ENCODE measurements around the gene ACSL6.

The ACSL6 gene

DNA sequence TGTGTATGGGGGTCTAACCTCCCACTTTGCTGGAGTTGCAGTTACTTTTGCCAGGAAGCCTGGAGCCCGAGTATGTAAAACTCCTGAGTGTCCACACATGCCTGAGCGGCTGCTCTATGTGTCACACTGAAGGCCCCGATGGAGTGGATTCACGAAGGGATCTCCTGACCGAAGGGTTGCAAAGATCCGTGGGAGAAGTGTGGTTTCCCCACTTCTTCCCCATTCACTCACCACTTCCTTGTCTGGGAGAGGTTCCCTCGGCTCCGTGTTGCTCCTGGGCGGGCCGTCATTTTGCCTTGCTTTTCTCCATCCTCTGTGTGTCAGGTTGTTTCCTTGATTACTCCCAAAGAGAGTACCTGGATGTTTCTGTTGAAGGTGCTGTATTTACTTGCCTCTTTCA, 32.7 kb upstream of the ACSL6 start:
- FAIRE-seq = no peak

DNA sequence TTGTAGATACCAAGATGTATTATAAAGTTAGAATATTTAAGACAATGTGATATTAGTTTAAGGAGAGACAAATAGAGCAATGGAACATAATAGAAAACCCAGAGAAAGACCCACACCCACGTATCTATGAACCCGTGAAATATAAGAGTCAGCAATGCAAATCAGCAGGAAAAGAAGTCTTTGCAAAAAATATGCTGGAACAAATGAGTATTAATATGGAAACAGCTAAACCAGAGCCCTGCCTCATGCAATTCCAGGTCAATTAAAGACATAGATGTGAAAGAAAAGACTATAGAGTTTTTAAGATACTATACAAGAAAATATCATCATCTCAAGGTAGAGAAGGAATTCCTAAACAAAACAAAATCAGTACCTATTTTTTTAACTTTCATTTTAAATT, 25.9 kb upstream of the ACSL6 start:
- FAIRE-seq = no peak

DNA sequence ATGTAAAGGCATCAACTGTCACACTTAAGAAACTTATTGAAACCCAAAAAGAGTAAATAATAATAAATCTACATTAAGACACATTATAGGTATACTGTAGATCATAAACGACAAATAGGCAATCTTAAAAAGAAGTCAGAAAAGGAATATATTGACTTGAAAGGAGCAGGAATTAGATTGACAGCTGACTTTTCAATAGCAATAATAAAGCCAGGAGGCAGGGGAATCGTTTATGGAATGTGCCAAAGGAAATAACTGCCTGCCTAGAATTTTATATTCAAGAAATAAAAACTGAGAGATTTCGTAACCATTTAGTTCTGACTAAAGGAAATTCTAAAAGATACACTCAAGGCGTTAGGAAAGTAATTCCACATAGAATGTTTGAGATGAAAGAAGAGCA, 21.7 kb upstream of the ACSL6 start:
- no peak for FAIRE-seq

DNA sequence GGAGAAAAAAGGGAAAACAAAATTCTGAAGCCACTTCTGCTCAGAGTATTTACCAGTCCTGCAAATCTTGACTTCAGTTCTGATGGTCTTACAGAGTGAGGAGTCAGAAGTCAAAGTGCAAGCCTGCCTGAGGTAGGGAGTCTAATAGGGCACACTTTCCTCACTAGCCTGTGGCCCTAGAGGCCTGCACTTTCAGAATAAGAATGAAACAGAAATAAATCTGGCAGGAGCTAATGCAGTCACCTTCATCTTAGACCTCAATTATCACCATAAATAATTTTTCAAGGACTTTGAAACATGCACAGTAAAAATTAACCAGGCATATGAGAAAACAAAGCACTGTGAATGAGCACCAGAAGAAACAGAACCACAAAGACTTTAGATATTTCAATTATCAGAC, 20.7 kb upstream of the ACSL6 start:
- no peak for FAIRE-seq

DNA sequence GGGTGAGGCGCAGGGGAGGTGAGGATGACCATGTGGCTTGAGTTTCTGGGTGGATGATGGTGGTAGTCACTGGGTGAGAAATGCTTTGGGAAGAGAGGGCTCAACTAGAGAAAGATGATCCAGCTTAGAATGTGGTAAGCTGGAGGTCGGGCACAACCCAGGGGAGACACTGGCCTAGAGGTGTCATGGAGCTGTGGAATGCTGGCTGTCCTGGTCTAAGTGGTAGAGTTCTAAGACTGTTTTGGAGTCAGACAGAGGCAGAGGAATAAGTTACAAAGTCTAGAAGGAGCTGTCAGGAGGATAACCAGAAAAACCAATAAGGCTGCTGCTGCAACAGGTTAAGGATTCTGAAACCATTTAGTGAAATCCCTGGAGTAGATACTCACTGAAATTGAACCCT, 19.2 kb upstream of the ACSL6 start:
- no peak for FAIRE-seq

DNA sequence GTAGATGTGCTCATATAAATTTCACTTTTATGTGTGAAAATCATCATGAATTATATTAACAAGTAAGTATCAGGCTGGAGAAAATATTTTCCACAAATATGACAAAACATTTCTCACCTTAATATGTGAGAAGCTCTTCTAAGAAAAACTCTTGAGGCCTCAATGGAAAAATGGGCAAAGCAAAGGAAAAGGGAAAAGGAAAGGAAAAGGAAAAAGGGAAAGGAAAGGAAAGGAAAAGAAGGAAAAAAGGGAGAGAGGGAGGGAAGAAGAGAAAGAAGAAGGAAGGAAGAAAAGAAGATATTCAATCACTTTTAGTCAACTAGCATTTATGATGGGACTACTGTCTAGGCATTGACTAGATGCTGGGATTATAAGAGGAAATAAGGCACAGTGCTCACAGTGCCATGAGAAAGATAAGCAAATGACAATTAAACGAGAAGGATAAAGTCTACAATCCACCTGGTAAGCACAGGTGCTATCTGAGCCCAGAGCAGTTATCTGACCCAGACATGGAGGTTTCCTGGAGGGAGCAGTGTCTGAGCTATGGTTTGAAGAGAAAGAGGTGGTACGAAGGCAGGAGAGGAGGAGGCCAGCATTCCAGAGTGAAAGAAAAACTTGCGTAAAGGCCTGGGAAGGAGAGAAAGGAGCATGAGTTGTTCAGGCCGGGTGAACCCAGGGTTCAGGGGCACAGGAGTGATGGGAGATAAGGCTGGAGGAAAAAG, 18.3 kb upstream of the ACSL6 start:
- FAIRE-seq = no peak

DNA sequence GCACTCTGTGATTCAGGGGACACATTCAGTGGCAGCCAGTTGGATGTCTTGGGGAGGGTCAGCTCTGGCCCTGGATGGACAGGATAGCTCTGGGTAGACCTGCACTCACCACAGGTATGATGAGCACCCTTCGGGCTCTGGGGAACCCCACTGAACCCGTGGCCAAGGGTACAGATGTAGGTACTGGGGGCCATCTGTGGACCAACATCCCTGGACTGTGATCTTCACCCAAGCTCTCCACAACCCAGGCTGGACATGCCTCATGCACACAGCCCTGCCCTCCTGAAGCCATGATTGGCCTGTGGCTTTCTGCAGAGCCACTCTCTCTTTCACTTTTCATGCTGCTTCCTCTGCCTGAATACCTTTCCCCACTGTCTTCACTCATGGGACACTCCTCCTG, 15.6 kb upstream of the ACSL6 start:
- no peak for FAIRE-seq

DNA sequence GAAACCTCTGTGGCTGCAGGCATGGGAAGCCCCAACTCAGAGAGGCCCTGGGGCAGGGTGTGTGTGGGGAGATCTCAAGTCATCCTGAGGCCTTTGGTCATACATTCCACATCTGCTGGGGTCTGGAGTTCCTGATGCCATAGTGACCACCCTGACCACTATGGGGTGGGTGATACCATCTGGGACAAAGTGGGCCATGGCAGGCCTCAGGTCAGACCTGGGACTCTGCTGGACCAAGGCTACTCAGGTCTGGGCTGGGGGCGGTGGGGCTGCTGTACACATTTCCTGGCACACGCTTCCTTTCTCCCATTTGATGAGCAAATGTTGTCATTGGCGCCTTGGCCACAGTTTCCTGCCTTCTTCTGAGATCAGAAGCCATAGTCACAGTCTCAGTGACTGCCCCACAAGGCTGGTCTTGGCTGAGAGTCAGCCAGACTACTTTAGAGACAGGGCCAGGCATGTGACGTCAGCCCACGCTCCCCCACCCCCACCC, 15.1 kb upstream of the ACSL6 start:
- no peak for FAIRE-seq

DNA sequence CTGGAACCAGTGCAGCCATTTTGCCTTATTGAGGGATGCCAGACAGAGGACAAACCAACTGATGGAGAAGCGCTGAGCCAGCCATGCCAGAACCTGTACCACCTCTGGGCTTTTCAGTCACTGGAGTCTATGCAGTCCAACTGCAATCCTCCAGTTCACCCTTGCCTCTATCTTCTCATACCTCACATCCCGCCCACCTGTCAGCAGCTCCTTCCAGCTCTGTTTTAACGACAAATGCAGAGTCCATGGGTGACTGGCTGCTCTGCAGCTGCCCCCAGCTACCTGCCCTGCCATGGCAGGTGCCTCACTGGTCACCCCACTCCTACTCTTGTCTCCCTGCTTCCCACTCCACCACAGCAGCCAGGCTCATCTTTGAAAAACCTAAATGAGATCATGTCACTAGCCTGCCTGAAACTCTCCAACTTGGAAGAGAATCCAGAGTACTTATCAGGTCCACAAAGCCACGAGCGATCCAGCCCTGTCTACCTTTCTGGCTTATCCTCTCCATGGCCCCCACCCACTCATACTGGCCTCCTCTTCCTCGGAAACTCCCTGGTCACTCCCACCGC, 14.0 kb upstream of the ACSL6 start:
- no peak for FAIRE-seq

DNA sequence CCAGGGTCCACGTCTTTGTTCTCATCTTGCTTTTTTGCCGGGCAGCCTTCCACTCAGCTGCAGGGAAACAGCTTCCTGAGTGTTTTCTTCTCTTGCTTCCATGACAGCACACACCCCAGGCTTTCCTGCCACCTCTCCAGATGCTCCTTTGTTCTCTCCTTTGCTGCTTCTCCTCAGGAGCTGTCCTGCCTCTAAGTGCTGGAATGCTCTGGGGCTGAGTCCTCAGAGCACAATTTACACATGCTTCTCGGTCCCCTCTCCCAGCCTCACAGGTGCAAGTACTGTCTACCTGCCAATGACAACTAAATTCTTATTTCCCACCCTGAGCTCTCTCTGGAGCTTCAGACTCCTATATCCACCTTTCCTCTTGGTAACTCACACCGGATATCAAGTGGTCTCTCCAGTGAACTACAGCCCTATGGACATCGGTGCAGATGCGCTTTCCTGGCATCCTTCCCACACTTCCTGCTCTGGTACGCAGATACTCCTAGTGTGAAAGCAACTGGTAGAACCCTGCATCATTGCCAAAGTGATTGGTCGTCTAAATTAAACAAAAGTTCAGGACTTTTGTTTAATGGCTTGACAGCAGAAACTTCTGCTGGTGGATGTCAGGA, 13.4 kb upstream of the ACSL6 start:
- no peak for FAIRE-seq

DNA sequence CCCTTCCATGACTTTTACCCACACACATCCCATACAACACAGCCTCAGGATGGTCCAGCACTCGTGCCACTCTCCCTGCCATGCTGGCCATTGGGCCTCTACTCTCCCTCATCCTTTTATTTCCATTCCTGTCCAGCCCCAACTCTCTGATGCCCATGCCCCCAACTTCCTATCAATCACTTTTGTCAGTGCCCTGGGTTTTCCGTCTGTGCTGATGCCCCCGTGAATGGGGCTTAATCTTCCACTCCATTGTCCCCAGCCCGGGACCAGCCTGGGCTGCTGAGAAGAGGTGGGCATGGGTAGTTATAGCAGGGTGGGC, 12.6 kb upstream of the ACSL6 start:
- FAIRE-seq = no peak

DNA sequence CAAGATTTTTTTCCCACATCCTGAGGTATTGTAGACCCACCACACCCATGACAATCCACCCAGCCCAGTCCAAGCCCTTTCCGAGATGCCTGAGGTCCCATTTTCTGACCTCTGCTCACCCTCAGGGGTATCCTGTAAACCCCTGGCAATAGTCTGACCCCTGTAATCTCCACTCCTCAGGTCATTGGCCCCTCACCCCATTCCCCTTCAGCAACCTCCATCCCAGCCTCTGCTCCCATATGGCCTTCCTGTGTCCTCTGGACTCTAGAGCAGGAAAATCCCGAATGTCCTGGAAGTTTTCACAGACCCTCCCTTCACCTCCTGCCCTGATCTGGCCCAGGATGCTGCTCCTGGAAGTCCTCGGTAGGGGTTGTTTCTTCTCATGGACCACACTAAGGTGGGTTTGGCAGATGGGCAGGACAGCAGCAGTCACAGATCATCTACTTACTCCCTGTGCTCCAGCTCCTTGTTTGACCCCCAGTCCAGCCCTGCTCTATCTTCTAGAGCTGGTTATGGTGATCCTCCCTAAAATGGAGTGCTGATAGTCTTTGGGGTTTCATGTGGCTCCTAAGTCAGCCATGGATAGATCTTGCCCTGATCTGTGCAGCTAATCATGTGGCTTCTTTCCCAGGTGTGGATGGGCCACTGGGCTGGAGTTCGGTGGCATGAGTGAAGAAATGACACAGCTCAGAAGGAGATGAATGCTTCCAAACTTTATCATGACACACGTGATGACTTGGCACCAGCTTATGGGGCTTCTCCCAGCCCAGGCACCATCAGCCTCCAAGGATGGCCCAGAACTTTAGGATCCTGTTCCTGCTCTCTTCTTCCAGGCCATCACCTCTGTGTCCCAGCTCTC, 12.0 kb upstream of the ACSL6 start:
- no peak for FAIRE-seq

DNA sequence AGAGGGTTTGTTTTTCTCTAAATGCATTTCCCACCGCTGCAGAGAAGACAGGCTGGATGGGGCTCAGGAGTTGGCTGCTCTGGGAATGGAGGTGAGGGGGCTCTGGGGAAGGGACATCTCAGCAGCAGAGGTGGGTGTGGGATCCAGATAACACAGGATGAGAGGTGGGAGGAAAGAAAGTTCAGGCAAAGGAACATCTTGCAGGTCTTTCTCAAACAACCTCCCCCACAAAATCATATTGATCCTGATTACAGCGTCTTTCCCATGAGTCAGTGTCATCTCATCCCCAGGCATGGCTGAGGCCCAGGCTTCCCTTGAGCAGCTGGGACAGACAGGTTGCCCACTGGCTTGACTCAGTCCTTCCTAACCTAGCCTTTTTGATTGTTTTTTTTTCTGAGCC, 11.3 kb upstream of the ACSL6 start:
- FAIRE-seq = no peak

DNA sequence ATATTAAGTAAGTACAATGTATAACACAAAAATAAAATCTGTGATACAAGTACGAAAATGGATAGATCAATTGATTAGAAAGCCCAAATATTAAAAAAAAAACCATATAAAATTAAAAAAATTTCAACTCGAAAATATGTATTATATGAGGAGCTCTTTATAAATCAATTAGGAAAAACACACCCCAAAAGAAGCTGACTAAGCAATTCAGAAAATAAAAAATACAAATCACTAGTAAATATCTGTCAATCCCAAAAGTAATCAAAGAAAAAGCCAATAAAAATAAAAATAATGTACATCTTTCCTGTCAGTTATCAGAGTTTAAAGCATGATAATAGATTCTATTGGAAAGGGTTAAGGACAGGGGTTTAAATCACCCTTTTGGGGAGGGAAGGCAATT, 10.2 kb upstream of the ACSL6 start:
- peak; percentile 57 for FAIRE-seq

DNA sequence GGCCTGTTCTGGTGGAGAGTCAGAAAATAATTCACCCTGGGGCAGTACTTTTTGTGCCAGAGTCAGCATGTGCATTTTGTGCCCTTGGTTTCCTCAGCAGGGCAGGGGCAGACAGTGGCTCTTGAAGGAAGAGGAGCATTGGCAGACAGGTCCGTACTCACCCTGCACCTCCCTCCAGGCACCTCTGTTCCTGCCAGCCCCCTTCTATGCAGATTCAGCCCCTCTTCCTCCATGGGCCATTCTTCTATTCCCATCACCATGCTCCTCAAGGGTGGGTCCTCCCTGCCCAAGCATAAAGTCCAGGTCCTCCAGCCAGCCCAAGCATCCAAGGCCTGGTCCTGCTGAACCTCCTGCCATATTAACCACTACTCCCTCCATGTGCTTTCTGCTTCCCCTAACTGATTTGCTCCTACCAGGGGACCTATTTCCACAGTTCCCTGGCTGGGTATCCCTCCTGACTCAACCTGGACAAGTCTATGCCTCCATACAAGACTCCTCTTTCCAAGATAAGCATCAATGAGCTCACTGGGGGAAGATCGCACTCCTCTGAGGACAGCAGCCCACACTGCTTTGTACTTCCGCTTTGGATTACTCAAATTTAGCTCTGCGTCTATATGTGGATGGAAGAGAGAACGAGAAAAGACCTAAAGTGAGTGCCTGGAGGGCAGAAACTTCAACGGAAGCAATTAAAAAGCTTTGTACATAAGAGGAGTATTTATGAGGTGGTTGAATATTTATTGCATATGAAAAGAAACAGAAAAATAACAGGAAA, 9.3 kb upstream of the ACSL6 start:
- no peak for FAIRE-seq

DNA sequence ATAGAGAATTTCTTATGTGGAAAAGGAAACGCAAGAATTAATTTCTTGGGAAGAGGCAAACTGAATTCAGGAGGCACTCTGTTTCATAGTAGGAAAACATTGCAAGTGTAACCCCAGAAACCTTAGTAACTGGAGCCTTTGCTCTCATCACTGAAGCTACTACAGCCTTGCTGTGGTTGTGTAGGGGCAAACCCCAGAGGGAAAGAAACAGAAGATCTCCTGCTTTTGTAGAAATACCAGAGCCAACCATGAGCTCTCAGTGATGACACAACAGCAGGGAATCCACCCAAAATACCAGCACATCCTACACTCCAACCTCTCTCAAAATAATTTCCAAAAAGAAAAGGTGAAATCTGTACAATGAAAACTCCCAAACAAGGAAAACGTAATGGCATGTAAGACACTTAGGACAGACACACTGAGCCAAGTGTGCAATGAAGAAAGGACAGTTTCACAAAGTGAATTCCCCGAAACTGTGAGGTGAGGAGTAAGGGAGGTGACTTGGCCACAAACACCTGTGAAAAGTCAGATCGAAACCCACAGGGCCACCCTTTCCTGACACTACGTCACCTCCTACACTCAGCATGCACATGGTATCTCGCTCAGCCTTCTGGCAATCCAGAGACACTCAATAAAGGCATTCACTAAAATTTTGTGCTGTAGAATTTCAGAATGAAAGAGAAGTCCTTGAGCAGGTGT, 8.5 kb upstream of the ACSL6 start:
- FAIRE-seq = no peak

DNA sequence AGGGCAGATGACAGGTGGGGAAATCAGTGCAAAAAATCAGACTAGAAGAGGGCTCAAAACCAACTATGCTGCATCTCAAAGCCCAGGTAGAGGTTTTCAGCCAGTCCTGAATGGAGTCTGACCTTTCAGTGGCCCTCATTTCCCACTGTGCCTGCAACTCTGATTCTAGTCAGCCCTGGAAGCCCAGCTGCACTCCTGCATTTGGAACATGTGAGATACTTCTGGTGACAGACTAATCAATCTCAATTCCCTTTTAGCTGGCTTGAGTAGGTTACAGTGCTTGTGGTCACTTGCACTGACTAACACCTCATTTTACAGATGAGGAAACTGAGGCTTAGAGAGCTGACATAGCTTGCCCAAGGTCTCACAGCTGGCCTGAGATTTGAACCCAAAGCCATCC, 7.9 kb upstream of the ACSL6 start:
- FAIRE-seq = no peak

DNA sequence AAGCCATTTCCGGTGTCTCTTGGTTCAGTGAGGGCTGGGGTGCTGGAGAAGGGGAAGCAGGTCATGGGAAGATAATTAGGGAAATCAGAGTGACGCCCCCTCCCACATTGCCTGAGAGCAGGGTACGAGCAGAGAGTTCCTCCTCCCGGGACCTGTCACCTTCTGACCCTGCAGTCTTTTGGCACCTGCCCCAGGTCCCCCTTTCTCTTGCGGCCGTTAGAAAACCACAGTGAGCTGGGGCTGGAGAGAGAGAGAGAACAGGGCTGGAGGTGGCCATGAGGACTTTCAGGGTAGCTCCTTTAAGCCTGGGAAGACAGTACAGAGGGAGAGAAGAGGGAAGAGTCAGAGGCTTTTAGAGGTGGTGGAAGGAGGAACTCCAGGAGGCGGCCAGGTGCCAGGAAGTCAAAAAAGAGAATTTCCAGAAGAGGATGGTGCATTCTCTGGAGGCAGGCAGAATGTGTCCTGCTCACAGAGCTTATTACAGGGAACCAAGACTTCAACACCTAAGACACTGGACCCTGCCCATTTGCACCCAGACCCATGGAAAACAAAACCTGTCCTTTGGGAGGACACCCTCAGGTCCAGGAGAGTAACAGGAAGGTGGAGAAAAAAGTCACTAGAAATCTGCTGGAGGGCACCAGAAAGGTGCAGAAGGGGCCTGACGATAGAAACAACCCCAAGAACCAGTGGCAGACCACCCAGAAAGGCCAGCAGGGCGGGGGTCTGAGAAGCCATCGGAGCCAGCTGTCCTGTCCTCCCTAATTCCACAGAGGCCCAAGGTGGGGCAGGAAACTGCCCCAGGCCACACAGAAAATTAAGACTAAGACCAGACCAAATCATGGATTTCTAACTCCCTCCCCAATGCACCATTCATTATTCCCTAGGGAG, 6.5 kb upstream of the ACSL6 start:
- FAIRE-seq = no peak

DNA sequence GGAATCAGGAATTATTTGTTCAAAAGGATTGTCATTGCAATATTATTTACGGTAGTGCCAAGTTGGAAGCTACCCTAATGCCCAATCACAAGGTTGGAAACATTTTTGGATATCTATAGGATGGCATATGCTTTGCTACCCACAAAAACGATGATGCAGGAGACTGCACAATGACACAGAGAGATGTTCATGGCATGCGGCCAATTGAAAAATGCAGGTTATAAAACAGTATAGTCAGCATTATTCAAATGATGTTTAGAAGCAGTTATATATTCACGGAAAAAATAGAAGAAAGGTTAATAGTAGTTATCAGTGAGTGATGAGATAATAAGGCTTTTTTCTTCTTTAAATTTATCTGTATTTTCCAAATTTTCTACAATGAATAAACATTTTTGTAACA, 5.9 kb upstream of the ACSL6 start:
- no peak for FAIRE-seq

DNA sequence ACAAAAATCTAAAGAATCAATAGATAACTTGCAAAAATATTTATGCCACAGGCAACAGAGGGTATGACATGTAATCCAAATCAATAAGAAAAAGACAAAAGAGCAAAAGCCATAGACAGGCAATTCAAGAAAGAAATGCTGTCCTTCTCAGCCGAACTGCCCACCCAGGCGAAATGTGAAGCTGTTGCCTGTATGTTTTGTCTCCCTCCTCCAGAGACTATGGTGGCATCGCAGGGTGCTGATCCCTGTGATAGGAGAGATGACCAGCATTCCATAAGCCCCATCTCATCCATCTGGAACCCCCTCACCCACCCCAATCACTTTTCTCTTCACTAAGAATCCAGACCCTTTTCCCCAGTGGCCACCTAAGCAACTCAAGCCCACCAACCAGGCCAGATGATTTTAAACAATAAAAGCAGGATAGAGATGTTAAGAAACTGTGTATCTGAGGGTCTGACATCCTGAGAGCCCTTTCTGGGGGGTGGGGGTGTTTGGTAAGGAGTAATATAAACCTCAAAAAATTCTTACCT, 5.3 kb upstream of the ACSL6 start:
- FAIRE-seq = no peak

DNA sequence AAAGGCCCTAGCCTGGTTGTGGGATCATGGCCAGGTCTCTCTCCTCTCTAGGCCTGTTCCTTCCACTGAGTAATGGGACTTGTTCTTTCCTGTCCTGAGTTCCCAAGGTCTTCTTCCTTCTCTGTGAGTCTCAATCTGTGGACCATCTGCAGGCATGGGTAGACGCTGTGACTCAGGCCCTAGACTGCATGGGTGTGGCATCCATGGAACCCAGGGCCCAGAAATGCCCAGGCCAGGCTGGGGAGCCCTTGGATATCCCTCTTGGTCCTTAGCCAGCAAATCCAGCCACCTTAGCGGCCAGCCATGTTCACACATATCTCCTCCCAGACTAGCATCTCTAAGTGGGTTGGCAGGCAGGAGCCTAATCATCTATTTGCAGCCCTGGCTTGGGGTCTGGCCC, 2.3 kb upstream of the ACSL6 start:
- no peak for FAIRE-seq
